AG09319 (cell line): ENCODE measurements around the gene SLC2A5.
A peak's percentile ranks its signal among the peaks of the same experiment; 100 is the strongest.
"Not testable (repeated sequence)": the region's sequence is repeated elsewhere in the genome, so short reads cannot be mapped to it uniquely, and the experiment has no call there.

Source experiments
- DNase-seq: peaks from one replicate; pipeline ENCODE4 v3.0.0-alpha.2; 2010; ENCODE audit warnings: low read depth; ENCODE audit errors: extremely low read depth
- TF ChIP-seq, protein P1 (sequence below): IDR thresholded peaks from 2 replicates; pipeline ENCODE4 v1.5.1; 2011; ENCODE audit warnings: low read depth, mild to moderate bottlenecking, inconsistent platforms, low read length, moderate library complexity

The SLC2A5 gene

DNA sequence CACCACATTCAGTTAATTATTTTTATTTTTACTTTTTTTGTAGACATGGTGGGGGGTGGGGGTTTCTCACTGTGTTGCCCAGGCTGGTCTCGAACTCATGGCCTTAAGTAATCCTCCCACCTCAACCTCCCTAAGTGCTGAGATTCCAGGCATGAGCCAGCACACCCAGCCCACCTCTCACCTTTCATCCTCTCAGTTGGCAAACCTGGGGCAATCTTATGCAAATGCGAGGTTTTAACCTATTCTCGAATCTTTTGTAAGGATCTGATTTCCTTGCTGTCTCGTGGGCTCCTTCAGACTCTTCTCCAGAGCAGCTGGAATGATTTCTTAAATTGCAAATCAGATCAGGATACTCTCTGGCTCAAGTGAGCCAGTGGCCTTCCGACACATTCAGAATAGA, 36.1 kb downstream of the SLC2A5 start:
- DNase-seq: no peak
- TF ChIP-seq, protein P1, sequence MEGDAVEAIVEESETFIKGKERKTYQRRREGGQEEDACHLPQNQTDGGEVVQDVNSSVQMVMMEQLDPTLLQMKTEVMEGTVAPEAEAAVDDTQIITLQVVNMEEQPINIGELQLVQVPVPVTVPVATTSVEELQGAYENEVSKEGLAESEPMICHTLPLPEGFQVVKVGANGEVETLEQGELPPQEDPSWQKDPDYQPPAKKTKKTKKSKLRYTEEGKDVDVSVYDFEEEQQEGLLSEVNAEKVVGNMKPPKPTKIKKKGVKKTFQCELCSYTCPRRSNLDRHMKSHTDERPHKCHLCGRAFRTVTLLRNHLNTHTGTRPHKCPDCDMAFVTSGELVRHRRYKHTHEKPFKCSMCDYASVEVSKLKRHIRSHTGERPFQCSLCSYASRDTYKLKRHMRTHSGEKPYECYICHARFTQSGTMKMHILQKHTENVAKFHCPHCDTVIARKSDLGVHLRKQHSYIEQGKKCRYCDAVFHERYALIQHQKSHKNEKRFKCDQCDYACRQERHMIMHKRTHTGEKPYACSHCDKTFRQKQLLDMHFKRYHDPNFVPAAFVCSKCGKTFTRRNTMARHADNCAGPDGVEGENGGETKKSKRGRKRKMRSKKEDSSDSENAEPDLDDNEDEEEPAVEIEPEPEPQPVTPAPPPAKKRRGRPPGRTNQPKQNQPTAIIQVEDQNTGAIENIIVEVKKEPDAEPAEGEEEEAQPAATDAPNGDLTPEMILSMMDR: no peak

DNA sequence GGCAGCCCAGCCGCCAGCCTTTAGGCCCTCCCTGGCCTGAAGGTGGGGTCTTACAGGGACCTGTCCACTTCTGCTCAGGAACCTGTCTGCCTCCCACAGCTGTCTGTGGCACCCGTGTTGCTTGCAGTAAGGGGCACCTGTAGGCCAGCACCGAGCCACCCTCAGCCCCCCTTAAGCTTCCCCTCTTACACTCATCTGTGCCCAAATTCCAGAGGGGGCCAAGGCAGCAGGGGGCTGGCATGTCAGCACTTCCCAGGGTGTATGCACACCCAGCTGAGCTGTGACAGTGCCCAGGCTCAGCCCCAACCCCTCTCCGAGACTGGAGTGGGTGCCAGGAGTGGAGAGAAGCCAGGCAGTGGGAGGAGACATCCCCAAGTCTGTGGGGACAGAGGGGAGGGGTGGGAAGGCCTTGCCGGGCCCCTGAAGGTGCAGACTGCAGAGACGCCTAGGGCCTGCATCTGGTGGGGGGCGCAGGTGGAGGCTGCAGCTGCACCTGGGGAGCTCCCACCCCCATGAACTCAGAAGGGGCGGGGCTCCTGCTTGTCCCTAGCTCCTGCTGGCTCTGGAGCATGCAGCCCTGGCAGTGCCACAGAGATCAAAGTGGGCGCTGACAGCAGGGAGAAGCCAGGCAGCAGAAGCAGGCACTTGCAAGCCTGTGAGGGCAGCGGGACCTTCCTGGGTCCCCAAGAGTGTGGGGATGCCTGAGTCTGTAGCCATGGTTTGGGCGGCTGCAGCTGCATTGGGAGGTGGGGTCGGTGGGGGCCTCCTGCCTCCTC, 37.8 kb downstream of the SLC2A5 start:
- TF ChIP-seq, protein P1: no peak
- no peak for DNase-seq

DNA sequence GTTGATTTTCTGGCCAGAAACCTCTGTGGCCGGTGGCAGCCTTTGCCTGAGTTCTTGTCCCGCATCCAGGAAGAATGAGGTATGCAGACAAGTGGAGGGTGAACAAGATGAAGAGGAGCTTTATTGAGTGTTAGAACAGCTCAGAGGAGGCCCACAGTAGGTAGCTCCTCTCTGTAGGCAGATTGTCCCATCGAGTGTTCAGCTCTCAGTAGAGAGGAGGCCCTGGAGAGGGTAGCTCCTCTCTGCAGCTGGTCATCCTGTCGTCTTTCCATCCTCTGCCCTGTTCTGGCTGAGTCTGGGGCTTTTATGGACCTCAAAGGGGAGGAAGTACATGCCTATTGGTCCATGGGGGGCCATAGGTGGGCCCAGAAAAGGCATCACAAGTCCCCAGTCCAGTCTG, 38.4 kb downstream of the SLC2A5 start:
- DNase-seq: not testable (repeated sequence)

DNA sequence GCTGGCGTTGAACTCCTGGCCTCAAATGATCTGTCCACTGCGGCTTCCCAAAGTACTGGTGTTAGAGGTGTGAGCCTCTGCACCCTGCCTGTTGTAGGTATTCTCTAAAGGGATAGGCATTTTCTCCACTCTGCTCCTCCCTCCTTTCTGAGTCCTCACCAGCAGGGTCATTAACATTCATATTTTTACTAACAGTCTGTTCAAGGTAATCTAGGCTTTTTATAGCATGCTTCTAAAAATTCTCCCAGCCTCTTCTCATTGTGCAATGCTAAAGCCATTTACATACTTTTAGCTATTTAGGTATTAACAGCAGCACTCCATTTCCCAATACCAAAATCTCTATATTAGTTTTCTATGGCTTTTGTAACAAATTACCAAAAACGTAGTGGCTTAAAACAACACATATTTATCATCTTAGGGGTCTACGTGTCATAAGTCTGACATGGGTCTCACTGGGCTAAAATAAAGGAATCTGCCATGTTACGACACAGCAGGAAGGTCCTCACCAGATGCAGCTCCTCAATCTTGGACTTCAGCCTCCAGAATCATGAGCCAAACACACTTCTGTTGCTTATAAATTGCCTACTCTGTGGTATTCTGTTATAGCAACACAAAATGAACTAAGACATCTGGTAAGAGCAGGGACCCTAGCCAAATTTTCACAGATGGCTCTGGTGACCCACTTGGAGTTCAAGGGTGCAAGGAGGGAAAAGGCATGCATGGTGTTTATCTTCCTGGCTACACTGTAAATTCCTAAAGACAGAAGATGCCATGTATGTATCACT, 40.3 kb downstream of the SLC2A5 start:
- TF ChIP-seq, protein P1: no peak
- DNase-seq: peak; percentile 7

DNA sequence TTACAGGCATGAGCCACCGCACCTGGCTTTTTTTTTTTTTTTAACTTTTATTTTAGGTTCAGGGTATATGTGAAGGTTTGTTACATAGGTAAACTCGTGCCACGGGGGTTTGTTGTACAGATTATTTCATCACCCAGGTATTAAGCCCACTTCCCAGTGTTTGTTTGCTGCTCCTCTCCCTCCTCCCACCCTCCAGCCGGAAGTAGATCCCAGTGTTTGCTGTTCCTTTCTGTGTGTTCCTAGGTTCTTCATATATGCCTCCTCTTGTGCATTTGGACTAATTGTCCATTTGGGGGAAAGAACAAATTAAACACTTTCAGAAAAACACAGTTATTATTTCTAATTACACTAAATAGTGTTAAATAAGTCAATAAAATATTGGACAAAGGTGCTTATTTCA, 42.1 kb downstream of the SLC2A5 start:
- TF ChIP-seq, protein P1: no peak
- no peak for DNase-seq

DNA sequence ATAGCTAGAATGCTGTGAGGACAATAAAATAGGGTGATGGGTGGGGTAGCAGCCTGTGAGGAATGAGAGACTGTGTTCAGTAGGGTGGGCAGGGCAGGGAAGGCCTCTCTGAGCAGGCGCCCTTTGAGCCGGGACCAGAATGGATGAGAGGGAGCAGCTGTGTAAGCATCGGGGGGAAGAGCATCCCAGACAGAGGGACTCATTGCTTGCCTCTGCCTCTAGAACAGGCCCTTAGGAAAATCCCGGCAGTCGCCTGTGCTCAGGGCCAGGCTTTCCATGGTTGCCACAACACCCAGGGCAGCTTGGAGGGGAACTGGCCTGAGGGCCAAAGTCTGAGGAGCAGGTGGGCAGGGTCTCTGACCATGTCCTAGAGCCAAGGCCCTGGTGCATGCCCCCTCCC, 44.0 kb downstream of the SLC2A5 start:
- no peak for DNase-seq
- TF ChIP-seq, protein P1: no peak

DNA sequence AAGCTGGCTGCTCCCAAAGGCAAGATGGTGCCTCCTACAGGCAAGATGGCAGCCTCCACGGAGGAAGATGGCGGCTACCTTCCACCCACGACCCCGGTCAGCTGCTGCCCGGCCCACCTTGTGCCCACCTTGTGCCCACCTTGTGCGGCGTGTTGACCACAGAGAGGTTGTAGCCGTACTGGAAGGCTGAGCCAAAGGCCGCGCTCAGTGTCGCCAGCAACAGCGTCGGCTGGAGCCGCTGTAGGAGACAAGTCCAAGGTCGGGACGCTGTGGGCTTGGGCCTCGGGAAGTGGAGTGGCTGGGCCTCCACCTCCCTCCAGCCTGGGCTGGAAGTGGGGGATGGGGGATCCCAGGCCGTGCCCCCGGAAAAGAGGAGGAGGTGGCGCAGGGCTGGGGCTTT, 44.6 kb downstream of the SLC2A5 start:
- TF ChIP-seq, protein P1: no peak
- DNase-seq: no peak

DNA sequence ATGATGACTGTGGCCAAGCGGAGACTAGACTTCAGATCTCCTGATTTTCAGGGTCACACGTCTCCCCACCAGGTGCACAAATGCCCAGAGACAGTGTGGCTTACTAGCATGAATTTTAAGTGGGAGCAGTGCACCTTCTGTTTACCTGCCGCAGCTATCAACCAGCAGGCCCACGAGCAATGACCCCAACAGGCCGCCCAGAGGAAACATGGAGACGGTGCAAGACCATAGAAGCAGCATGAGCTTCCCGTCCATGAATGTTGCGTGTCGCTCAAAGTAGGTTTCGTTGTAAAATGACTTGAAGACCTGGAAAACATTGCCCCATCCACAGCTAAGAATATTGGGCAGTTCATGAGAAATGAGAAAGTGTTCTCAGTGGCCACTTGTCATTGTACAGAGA, 46.7 kb downstream of the SLC2A5 start:
- TF ChIP-seq, protein P1: no peak
- DNase-seq: no peak

DNA sequence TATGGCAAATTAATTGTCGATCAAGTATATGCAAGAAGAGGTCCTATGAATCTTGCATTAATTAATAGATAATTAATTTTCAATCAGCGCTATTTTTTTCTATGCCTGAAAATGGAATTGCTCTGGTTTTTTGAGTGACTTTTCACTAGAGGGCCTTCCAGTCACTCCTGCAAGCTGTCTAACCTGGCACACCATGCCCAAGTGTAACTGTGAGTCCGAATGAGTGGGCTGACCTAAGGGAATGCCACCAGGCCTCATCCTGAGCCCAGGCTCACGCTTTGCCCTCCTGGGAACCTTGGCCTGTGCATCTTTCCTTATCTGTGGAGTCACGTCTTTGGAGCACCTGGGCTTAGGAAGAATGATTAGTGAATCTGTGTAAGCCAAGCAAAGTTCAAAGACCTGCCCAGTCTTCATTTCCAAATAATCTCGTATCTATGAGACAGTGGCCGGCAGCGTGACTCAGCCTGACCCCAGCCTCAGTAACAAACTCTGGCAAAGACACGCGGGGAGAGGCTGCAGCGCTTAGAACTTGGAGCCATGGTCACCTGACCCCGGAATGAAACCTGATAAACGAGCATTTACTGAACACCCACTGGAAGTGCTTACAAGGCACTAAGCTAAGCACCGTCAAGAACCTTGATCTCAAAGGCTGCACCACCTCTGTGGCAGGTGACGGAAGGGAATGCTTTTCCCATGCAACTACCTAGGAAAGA, 47.3 kb downstream of the SLC2A5 start:
- DNase-seq: not testable (repeated sequence)
